Astrocyte (in vitro differentiated cells and primary cell): ENCODE data around the gene CDC37L1.

Source experiments
- CTCF ChIP-seq: IDR thresholded peaks from 2 replicates; pipeline ENCODE4 v1.5.1; 2011; ENCODE audit warnings: low read depth, mild to moderate bottlenecking, inconsistent platforms, low read length, moderate library complexity; ENCODE audit not compliant: insufficient read depth
- EZH2 ChIP-seq: IDR thresholded peaks from 2 replicates; pipeline ENCODE4 v1.6.1; 2012; ENCODE audit warnings: mild to moderate bottlenecking, low read length, inconsistent platforms; ENCODE audit not compliant: insufficient read depth

- TF ChIP-seq EZH2 (no peak), CTCF (no peak)
Measured at GRCh38 chr9:4657426-4658159, 21.8 kb upstream of the CDC37L1 start.
